ENCODE measurements around the gene PPP1R12A.

Gene PPP1R12A

DNA sequence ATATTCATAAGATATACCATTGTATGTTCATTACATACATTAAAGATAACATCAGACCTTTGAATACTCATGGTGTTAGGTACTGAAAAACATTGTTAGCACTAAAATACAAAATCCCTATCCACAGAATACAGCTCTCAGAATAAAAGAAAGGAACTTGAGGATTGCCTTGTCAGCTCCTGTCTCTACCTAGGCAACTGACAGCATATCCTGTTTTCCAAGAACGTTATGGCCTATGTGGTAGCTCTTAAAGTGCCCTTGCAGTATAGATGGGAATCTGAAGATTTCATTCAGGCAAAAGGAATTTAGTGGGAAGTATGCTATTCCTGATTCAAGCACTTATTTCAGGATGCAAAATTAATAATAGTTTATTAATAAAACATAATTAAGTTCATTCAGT, 1.8 kb upstream of the PPP1R12A start:
- DNase-seq: no peak

DNA sequence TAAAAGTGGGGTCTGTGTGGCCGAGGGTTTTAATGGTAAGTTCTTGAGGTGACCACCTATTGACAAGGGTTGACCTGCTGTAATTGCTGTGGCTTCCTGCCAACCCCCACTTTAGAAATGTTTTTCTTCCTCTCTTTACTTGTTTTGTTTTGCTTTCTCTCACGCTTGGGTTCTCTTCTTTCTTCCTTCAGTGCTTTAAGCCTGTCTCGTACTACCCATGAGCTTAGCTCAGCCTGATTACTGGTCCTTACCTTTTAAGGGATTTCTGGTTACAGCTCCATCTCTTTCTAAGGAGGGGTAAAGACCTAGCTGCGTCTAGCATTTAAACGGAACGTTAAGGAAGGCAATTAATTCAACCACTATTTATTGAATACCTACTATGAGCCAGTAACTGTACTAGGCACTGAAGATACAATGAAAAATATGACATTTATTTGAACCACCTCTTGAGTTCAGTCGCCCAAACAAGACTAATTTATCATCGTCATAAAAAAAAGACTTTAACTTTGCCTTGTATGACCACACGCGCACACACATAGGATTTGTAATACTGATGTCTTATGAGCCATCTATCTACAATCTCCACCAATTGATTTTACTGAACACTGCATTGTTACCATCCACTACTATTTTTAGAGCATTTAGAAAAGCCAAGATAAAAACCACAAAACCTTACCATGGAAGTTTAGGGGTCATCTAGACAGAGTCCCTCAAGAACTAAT, 888 bp upstream of the PPP1R12A start:
- DNase-seq: no peak

DNA sequence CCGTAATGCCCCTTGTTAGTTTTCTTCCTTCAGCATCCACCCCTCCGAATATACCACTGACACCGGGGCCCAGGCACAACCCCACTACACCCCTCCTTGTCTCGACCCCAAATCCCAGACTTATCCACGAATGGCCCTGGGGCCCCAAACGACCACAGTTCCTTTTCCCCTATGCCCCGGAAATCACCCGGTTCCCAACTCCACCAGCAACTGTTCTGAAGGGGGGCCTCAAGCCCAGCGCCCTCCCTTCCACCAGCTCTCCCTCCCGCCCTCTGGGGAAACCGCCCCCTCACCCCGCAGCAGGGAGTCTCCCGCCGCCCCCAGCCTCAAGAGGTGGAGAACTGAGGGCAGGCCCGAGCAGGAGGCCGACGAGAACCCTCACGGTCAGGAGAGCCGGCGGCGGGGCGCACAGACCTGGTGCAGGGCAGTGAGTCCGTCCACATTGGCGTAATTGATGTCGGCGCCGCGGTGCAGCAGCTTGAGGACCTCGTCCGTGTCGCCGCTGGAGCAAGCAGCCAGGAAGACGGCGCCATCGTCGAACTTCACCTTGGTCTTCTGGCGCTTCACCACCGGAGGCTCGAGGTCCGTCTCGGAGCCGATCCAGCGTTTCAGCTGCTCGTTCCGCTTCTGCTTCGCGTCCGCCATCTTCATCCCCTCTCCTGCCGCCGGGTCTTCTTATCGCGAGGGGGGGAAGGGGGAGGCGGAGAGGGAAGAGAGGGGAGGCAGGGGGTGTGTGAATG, 446 bp downstream of the PPP1R12A start:
- peak; percentile 88 for DNase-seq

DNA sequence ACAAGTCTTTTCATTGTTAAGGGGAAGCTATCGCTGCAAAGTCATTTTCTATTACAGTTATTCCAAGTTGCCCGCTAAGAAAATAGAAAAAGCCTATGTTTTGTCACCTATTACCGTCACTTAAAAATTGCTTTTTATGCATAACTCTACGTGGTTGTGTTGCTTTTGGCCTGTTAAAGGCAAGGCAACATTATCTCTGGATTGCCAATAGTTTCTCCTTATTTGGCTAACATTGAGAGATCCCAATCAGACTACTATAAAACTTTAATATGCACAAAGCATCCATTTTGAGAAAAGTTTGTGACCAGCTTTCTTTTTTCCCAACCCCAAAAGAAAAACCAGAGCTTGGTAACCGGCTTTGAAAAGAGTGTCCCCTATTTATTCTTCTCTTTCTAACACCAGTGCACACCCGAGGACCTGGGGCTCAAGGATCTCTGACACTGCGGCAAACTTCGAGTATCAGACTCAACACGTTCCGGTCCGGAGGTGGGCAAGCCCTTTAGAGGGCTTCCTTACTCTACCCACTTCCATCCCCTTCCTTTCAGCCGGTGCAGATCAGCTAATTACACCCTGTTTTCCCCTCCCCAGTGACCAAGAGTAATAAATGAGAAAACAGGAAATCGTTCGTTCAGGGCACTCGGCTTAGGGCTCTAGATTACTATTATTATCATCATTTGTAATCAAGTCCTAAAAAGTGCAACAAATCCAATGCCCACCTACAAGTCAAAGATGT, 1.2 kb downstream of the PPP1R12A start:
- peak; percentile 54 for DNase-seq

GRCh38 chr12:79933043-79933442, 1.9 kb downstream of the PPP1R12A start:
- no peak for DNase-seq

GRCh38 chr12:79932357-79932756, 2.5 kb downstream of the PPP1R12A start:
- no peak for DNase-seq

DNA sequence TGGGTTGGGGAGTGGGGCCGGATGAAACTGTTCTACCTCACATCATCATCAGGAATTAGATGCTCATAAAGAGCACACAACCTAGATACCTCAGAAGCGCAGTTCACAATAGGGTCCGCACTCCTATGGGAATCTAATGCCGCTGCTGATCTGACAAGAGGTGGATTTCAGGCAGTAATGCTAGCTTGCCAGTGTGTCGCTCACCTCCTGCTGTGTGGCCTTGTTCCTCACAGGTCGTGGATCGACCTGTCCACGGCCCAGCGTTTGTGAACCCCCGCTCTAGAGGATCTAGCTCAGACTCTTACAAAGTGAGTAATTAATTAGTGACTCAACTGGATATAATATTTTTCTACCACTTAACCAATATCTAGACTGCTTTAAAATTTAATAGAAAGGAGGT, 5.8 kb downstream of the PPP1R12A start:
- no peak for DNase-seq

GRCh38 chr12:79927772-79928474, 7.0 kb downstream of the PPP1R12A start:
- DNase-seq: no peak

- no peak for DNase-seq
Measured at GRCh38 chr12:79926951-79927350, 7.9 kb downstream of the PPP1R12A start.

DNA sequence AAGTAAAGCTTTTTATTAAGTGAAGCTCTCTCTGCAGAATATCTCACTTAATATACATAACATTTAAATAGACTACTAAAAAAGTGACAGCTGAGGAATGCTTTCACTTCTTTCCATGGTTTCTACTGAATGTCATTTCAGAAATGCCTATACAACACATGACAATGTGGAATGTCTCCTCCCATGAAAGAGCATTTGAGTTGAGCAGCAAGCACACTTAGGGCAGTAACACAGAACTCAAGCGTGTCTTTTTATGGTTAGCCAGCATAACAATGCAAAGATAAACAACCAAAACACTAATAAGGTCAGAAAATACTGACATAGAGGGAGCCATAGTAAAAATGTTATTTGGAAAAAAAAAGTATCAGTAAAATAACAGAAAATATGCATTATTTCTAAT, 9.4 kb downstream of the PPP1R12A start:
- no peak for DNase-seq

GRCh38 chr12:79921786-79922185, 13.1 kb downstream of the PPP1R12A start:
- no peak for DNase-seq

DNA sequence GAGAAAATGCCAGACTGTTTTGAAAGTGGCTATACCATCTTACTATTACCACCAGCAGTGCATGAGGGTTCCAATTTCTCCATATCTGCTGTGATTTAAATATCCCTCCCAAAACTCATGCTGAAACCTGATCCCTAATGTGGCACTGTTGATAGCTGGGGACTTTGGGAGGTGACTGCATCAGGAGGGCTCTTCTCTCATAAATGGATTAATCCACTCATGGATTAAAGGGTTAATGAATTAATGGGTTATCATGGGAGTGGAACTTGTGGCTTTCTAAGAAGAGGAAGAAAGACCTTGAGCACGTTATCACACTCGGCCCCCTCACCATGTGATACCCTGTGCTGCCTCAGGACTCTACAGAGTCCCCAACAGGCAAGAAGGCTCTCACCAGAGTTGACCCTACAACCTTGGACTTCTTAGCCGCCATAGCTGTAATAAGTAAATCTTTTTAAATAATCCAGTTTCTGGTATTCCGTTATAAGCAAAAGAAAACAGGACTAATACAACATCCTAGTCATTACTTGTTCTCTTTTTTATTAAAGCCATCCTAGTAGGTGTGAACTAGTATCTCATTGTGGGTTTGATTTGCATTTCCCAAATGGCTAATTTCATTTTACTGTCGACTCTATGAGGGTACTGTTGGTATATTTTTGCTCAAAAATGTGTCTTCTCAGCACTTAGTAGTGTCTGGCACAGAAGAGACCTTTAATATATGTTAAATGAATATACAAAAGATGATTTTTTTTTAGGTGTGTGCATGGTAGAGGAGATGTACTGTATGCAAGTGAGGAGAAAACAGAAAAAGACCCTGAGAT, 14.3 kb downstream of the PPP1R12A start:
- no peak for DNase-seq

GRCh38 chr12:79919762-79920161, 15.1 kb downstream of the PPP1R12A start:
- DNase-seq: no peak

- DNase-seq: no peak
Measured at GRCh38 chr12:79916826-79917225, 18.1 kb downstream of the PPP1R12A start.

- no peak for DNase-seq
Measured at GRCh38 chr12:79911889-79912656, 22.8 kb downstream of the PPP1R12A start.

DNA sequence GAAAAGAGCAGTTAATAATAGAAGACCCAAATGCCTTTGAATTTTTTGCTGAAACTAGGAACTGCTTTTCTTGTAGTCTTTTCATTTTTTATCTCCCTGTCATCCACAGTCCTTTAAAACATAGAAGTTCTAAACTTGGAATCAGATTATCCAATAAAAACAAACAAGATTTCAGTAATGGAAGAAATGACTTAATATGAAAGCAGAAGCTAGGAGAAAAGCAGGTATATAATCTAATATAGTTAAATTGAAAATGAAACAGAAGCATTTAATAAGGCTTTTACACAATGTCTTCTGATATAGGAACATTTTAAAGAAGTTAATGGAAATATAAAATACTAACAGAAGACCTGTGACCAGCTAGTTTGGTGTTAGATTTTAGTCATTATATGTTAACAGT, 26.5 kb downstream of the PPP1R12A start:
- no peak for DNase-seq

- DNase-seq: no peak
Measured at GRCh38 chr12:79901506-79901905, 33.4 kb downstream of the PPP1R12A start.

DNA sequence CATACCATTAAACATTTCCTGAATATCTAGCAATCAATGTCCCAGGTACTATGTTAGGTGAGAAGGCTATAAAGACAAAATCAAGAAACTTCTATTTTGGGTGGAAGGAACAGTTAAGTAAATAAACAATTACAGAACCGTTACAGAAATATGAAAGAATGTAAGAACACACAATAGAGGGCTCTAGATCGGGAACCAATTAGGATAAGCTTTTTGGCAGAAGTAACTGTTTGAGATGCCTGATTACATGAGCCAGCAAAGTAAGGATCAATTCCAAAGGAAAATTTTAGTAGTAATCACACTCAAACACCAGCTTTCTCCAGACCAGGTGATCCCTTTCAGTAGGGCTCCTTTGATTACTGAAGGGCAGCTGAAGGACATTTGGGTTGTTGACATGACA, 33.9 kb downstream of the PPP1R12A start:
- DNase-seq: no peak

- DNase-seq: no peak
Measured at GRCh38 chr12:79900199-79900598, 34.7 kb downstream of the PPP1R12A start.

- no peak for DNase-seq
Measured at GRCh38 chr12:79897617-79898016, 37.3 kb downstream of the PPP1R12A start.

DNA sequence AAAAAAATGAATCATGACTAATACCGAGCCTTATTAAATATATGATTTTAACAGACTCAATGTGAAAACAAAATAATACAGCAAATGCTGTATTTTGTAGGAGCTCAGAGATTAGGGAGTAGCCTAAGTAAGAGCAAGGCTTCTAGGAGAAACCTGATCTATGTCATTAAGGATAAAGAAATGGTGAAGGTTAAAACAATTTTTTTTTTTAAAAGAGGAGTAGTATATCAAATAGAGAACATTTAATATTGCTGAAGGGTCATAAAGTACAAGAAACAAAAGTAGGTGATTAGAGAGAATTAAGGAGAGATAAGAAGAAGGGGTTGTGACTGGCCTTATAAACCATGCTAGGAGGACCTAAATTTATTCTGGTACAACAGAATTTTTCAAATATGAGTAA, 39.1 kb downstream of the PPP1R12A start:
- DNase-seq: no peak

All from right kidney (tissue), 1 donor.